ENCODE data around the gene HSPA12B. TPM values are rescaled to one million over a fixed set of nuclear protein-coding genes. Genes with fewer than 3 reads are reported as not detected.

HSPA12B gene
- total RNA-seq, 2 experiments from 2014 or later = 0.08 TPM; not detected in 1

DNA sequence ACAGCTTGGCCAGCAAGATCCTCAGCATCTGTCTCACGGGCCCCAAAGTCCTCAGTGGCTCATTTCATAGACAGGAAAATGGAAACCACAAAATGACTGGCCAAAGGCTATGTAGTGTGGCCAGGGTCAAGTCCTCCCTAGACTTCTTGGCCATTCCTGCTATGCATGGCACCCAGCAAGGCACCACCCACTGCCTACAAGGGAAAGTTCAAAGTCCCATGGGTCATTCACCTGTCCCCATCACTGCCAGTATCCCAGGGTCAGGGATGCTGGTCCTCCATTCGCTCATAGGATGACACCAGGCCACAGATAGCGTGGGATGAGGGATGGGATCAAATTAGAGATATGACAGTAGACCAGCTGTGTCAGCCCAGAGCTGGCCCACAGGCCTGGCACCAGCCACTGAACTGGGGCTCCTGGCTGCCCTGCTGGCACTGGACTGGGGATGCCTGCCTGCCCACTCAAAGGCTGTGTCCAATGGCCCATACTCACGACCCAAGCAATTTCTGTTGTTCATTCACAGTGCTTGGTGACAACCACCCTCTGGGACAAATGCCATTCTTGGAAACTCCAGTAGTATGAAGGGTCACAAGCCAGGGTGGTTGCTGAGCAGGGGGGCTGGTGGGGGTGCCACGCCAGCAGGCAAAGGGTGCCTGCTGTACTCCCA, 23.5 kb downstream of the HSPA12B start:
- peaks cover 8% of the 10 kb centered on the region for H3K36me3 ChIP-seq (ENCODE audit: insufficient read depth, low read length)
- H3K27ac ChIP-seq (ENCODE audit: low read depth in 1 of 2, low read length in 2 of 2) = no peak overlapping the region
- TF ChIP-seq, protein P1, sequence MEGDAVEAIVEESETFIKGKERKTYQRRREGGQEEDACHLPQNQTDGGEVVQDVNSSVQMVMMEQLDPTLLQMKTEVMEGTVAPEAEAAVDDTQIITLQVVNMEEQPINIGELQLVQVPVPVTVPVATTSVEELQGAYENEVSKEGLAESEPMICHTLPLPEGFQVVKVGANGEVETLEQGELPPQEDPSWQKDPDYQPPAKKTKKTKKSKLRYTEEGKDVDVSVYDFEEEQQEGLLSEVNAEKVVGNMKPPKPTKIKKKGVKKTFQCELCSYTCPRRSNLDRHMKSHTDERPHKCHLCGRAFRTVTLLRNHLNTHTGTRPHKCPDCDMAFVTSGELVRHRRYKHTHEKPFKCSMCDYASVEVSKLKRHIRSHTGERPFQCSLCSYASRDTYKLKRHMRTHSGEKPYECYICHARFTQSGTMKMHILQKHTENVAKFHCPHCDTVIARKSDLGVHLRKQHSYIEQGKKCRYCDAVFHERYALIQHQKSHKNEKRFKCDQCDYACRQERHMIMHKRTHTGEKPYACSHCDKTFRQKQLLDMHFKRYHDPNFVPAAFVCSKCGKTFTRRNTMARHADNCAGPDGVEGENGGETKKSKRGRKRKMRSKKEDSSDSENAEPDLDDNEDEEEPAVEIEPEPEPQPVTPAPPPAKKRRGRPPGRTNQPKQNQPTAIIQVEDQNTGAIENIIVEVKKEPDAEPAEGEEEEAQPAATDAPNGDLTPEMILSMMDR (IDR thresholded peaks at IDR 0.05) = no peak
- ChIA-PET CTCF (interaction anchor here (1.4 kb wide), 1 partner anchor 99 kb away, joined by 5 read pairs; no protein-coding TSS in a partner anchor), POLR2A (no interaction called here)
- DNase-seq = no peak
- no peak for ATAC-seq (ENCODE audit: poor library complexity)
- H3K27ac Mint-ChIP-seq = no peak overlapping the region
- H3K36me3 Mint-ChIP-seq (ENCODE audit: low read depth) = peaks cover 22% of the 10 kb centered on the region
- H3K9me3 ChIP-seq (ENCODE audit: control insufficient read depth in 1 of 2, insufficient read depth in 1 of 2, low read length in 2 of 2) = no peaks in the 10 kb centered on the region
- H3K9me3 Mint-ChIP-seq = no peaks in the 10 kb centered on the region
- intact Hi-C loops (cut with DNase I, micrococcal nuclease) = loop anchor here in 1 of 2 experiments (2.0 kb wide), 1 partner anchor 329 kb away; no protein-coding TSS in a partner anchor
- H3K4me3 Mint-ChIP-seq = no peak overlapping the region
- H3K4me1 Mint-ChIP-seq (ENCODE audit: low read depth) = peaks cover 14% of the 10 kb centered on the region
- H3K4me3 ChIP-seq (ENCODE audit: low read length) = no peak overlapping the region
- H3K27me3 Mint-ChIP-seq = no peaks in the 10 kb centered on the region
- peaks cover 9% of the 10 kb centered on the region for H3K4me1 ChIP-seq (ENCODE audit: insufficient read depth, low read length)
- no peaks in the 10 kb centered on the region for H3K27me3 ChIP-seq (ENCODE audit: control insufficient read depth in 1 of 2, insufficient read depth in 2 of 2, low read length in 2 of 2)

GRCh38 chr20:3757268-3757667, 24.8 kb downstream of the HSPA12B start:
- Histone ChIP-seq H3K9me3 (ENCODE audit: control insufficient read depth in 1 of 2, insufficient read depth in 1 of 2, low read length in 2 of 2) (no peaks in the 10 kb centered on the region), H3K27me3 (ENCODE audit: control insufficient read depth in 1 of 2, insufficient read depth in 2 of 2, low read length in 2 of 2) (no peaks in the 10 kb centered on the region), H3K36me3 (ENCODE audit: insufficient read depth, low read length) (peaks cover 8% of the 10 kb centered on the region), H3K4me1 (ENCODE audit: insufficient read depth, low read length) (peaks cover 7% of the 10 kb centered on the region), H3K4me3 (ENCODE audit: low read length) (no peak overlapping the region), H3K27ac (ENCODE audit: low read depth in 1 of 2, low read length in 2 of 2) (no peak overlapping the region)
- Mint-ChIP-seq H3K36me3 (ENCODE audit: low read depth) (peaks cover 22% of the 10 kb centered on the region), H3K4me3 (no peak overlapping the region), H3K9me3 (no peaks in the 10 kb centered on the region), H3K4me1 (ENCODE audit: low read depth) (peaks cover 11% of the 10 kb centered on the region), H3K27ac (no peak overlapping the region), H3K27me3 (no peaks in the 10 kb centered on the region)
- ChIA-PET CTCF (no interaction called here), POLR2A (interaction anchor here (0.5 to 1.8 kb wide), 2 partner anchors 10 to 202 kb away, joined by 3 to 5 read pairs; partner anchors contain the start of gene ADISSP)
- ATAC-seq (ENCODE audit: poor library complexity) (no peak), DNase-seq (no peak)
- TF ChIP-seq, protein P1 (IDR thresholded peaks at IDR 0.05) = no peak
- intact Hi-C loops (cut with DNase I, micrococcal nuclease) = no loop called here

DNA sequence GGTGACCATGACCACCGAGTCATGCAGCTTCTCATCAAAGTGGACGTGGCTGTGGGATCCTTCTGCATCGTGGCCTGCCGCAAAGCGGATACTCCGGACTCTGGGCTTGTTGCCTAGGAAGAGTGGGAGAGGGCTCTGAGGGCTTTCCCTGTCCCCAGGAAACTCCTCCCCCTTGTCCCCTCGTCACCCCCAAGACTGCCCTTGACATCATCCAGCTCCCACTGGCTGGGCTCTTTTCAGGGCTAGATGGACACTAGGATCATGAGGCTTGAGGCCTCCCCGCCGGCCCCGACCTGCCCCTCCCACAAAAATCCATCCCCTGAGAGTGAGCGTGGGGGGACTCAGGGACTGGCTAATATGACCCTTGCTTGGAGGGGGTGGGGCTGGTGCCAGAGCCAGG, 26.1 kb downstream of the HSPA12B start:
- peaks cover 8% of the 10 kb centered on the region for H3K36me3 ChIP-seq (ENCODE audit: insufficient read depth, low read length)
- H3K4me3 ChIP-seq (ENCODE audit: low read length) = no peak overlapping the region
- ChIA-PET CTCF (no interaction called here), POLR2A (interaction anchor here (0.7 to 1.8 kb wide), 2 partner anchors 9 to 97 kb away, joined by 3 to 5 read pairs; partner anchors contain the start of gene ADISSP)
- H3K27ac Mint-ChIP-seq = no peak overlapping the region
- H3K4me3 Mint-ChIP-seq = no peak overlapping the region
- H3K36me3 Mint-ChIP-seq (ENCODE audit: low read depth) = peaks cover 19% of the 10 kb centered on the region
- H3K27me3 Mint-ChIP-seq = no peaks in the 10 kb centered on the region
- no peak overlapping the region for H3K27ac ChIP-seq (ENCODE audit: low read depth in 1 of 2, low read length in 2 of 2)
- TF ChIP-seq, protein P1 (IDR thresholded peaks at IDR 0.05) = no peak
- H3K4me1 ChIP-seq (ENCODE audit: insufficient read depth, low read length) = no peaks in the 10 kb centered on the region
- no peaks in the 10 kb centered on the region for H3K4me1 Mint-ChIP-seq (ENCODE audit: low read depth)
- H3K9me3 ChIP-seq (ENCODE audit: control insufficient read depth in 1 of 2, insufficient read depth in 1 of 2, low read length in 2 of 2) = no peaks in the 10 kb centered on the region
- intact Hi-C loops (cut with DNase I, micrococcal nuclease) = no loop called here
- ATAC-seq (ENCODE audit: poor library complexity) (no peak), DNase-seq (no peak)
- H3K27me3 ChIP-seq (ENCODE audit: control insufficient read depth in 1 of 2, insufficient read depth in 2 of 2, low read length in 2 of 2) = no peaks in the 10 kb centered on the region
- H3K9me3 Mint-ChIP-seq = no peaks in the 10 kb centered on the region
